ENCODE measurements around the gene KLHDC7A.

DNA sequence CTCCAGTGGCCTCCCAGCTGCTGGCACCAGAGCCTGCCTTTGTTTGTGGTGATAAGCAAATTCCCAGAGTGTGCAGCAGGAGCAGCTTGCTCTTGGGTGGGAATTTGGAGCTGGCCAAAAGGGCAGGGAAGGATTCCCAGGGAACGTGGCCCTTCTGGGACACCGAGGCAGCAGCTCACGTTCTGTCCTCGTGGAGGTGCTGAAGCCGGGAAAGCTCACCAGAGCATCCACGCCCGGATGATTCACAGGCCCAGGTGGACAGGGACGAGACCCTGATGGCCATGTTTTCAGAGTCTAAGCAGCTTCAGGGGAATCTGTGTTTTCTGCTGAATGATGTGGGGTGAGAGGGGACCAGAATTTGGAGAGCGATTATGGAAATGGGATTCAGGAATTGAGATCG lies 19.1 kb upstream of the KLHDC7A start:
- TF ChIP-seq GATA2 (IDR thresholded peaks at IDR 0.05; ENCODE audit: low read depth, low read length) (no peak), GATA3 (IDR thresholded peaks at IDR 0.05; ENCODE audit: low read depth, low read length) (no peak)
